Measurements from ENCODE around the gene NCK1. TPM values are rescaled to one million over a fixed set of nuclear protein-coding genes. Genes with fewer than 3 reads are reported as not detected.

NCK1 gene
- polyA plus RNA-seq, 3 donors, result 44.0 to 56.8 (median 56.4) TPM

DNA sequence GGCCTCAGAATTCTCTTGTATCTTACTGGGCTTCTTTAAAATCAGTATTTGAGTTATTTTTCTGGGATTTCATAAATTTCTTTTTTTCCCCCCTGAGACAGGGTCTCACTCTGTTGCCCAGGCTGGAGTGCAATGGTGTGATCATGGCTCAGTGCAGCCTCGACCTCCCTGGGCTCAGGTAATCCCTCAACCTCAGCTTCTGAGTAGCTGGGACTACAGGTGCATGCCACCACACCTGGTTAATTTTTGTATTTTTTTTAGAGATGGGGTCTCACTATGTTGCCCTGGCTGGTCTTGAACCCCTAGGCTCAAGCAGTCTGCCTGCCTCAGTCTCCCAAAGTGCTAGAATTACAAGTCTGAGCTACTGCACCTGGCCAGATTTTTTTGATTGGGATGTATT lies 43.5 kb downstream of the NCK1 start:
- no peak for DNase-seq (ENCODE audit: low read depth in 3 of 3, low spot score in 2 of 3)

DNA sequence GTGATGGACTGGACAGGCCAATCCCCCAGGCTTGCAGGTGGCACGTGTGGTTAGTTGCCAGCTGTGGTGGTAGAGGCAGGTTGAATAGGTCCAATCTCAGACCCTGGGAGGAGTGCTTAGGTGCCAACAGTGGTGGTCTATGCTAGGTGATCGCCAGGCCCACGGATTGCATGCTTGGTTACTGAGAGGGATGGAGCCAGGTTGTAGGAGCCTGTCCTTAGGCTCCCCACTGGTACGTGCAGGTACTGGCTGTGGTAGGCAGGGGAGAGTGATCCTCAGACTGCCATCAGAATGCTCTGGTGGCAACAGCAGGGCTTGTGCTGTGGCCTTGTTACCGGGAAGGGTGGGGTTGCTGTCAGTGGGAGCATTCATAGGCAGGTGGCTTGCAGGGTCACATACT lies 44.7 kb downstream of the NCK1 start:
- DNase-seq (ENCODE audit: low read depth in 3 of 3, low spot score in 2 of 3), result no peak

DNA sequence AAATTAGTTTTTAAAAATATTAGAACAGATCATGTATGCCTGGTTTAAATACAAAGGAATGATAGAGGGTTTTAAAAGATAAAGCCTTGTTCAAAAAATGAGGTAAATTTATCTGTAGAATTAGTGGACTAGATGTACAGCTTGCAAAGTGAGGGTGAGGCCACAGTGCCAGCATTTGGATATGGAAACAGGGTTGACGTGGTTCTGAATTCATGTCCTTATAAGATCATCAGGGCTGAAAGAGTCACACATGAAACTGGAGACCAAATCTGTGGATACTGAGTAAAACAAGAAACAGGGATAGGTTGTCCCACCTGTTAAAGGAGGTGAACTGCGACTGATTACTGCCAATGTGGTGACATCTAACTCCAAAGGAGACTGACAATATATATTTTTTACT lies 46.3 kb downstream of the NCK1 start:
- DNase-seq (ENCODE audit: low read depth in 3 of 3, low spot score in 2 of 3), result no peak

DNA sequence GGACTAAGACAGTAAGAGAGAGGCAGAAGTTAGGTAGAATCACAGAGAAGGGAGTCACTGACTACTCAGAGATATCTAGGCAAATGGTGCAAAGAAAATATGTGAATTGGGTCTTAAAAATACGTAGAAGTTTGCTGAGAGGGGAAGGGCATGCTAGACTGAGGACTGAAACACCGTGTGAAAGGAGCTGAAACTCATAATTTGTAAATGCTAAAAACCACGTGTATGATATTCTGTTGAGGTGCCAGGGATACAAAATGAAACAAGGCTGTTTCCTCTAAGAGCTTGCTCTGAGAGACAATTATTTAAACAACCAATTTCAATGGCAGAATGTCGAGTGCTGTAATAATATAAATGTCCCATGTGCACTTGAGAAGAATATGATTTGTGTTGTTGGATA lies 47.2 kb downstream of the NCK1 start:
- DNase-seq (ENCODE audit: low read depth in 3 of 3, low spot score in 2 of 3), result no peak

DNA sequence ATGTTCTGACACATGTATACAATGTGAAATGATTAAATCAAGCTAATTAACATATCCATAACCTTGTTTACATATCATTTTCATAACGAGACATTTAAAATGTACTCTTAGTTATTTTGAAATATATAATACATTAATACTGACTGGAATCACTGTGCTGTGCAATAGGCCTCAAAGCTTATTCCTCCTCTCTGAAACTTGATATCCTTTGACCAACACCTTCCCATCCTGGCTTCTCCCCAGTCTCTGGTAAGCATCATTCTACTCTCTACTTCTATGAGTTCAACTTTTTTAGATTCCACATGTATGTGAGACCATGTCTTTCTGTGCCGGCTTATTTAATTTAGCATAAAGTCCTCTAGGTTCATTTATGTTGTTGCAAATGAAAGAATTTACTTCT lies 48.7 kb downstream of the NCK1 start:
- DNase-seq (ENCODE audit: low read depth in 3 of 3, low spot score in 2 of 3), result no peak

DNA sequence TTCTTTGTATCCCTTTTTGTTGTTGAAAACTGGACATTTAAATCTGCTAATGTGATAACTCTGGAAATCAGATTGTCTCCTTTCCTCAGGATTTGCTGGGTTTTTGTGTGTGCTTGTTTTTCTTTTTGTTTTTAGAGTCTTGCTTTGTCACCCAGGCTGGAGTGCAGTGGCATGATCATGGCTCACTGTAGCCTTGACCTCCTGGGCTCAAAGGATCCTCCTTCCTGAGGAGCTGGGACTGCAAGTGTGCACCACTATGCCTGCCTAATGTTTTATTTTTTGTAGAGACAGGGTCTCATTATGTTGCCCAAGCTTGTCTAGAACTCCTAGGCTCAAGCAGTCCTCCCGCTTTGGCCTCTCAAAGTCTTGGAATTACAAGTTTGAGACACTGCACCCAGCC lies 51.2 kb downstream of the NCK1 start:
- DNase-seq (ENCODE audit: low read depth in 3 of 3, low spot score in 2 of 3), result no peak

DNA sequence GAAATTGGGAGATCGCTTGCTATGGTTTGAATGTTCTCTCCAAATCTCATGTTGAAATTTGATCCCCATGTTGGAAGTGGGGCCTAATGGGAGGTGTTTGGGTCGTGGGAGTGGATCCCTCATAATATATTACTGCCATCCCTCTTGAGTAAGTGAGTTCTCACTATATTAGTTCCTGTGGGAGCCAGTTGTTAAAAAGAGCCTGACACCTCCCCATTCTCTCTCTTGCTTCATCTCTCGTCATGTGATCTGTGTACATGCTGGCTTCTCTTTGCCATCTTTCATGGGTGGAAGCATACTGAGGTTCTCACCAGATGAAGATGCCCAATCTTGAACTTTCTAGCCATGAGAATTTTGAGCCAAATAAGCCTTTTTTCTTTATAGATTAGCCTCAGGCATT lies 52.7 kb downstream of the NCK1 start:
- no peak for DNase-seq (ENCODE audit: low read depth in 3 of 3, low spot score in 2 of 3)

DNA sequence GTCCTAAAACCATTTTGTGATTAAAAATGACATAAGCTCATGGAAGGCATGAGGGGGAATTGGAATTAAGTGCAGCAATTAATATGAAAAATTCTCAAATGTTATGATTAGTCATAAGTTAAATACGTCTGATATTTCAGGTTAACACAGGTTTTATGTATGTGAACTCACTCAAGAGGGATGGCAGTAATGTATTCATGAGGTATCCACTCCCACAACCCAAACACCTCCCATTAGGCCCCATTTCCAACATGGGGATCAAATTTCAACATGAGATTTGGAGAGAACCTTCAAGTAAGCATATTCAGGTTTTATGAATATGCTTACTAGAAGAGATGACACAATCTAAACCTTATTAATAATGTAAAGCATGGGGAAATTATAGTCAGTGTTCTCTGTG lies 54.2 kb downstream of the NCK1 start:
- DNase-seq (ENCODE audit: low read depth in 3 of 3, low spot score in 2 of 3), result no peak

DNA sequence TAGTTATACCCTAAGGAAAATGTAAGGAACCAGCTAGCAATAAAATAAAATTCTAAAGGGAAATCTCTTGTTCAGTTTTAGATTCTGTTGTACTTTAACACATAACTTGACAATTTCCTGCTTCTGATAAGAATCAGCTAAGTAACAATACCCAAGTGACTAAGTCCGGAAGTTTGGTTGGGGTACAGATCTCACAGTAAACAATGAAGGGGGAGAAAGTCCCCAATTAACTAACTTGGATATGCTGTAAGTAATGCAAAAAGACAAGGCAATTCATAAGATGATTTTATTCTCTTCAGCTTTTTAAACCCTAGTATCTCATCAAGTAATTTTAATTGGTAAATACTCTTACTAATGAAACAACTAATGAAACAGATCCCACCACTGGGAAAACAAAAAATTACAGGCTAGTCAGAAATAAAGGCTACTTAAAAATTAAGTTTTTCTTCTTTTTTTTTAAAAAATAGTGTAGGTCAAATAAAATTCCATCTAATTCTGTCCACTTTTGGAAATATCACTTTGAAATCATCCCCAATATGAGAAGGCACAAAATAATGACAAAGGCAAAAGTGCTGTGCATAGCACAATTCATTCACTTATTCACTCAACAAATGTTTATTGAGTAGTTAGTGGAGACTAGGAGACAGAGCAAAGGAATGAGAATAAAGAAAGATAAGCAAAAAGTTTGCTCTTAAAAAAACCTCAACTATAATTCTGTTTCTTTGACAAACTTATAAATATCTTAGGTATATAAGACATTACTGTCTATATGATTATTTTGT lies 58.0 kb downstream of the NCK1 start:
- DNase-seq (ENCODE audit: low read depth in 3 of 3, low spot score in 2 of 3), result no peak

DNA sequence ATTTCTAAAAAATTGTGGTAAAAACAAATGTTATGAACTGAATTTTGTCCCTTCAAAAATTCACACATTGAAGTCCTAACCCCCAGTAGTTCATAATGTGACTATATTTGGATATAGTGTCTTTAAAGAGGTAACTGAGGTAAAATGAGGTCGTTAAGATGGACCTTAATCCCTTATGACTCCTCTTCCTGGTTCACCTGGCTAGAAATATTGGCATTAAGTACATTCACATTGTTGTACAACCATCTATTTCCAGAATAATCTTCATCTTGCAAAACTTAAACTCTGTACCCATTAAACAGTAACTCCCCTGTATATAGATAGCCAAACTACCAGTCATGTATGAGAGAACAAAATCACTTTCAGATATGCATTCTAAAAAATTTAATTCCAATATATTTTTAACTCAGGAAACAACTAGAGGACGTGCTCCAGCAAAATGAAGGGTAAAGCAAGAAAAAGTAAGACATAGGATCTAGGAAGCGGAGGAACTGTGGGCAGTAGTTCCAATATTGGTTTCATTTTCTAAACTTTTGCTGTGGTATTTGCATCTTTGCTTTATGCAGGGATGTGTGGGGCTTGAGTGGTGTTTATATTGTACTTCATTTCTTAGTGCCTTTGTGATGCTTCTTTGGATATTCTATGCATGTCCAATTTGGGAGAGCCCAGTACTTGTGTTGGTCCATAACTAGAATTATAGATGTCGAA lies 59.0 kb downstream of the NCK1 start:
- DNase-seq (ENCODE audit: low read depth in 3 of 3, low spot score in 2 of 3), result no peak

DNA sequence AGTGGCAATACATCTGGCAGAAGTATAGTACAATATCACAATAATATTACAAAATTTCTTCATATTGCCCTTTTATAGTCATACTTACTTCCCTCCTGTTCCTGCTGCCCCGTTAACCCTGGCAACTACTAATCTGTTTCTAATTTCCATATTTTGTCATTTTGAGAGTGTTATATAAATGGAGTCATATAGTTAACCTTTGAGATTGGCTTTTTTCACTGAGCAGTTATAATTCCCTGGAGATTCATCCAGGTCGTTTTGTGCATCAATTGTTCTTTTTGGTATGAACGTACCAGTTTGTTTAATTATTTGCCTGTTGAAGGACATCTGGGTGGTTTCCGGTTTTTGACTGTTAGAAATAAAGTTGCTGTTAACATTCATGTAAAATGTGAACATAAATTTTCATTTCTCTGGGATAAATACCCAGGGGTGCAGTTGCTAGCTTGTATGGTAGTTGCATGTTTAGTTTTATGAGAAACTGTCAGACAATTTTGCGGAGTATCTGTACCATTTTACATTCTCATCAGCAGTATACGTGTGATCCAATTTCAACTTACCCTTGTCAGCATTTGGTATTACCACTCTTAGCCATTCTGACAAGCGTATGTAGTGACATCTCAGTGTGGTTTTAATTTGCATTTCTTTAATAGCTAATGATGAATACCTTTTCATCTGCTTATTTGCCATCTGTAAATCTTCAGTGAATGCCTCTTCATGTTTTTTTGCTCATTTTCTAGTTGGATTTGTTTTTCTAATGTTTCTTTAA lies 63.6 kb downstream of the NCK1 start:
- DNase-seq (ENCODE audit: low read depth in 3 of 3, low spot score in 2 of 3), result no peak

DNA sequence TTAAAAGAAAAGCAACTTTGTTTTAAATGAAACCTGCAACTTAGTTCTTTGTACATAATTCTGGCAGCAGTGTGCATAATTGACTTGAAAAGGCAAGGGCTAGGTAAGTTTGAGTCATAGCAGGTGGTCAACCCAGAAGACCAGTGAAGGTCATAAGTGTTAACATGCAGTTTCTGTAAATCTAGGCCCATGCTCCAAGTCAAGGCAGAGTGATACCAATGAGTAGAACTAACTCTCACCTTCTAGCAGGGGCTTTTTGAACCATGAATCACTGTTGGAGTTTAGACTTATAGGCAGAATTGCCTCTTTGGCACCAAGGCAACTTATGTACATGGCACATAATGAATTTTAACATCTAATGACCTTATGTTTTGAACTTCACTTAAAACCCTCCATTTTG lies 66.2 kb downstream of the NCK1 start:
- DNase-seq (ENCODE audit: low read depth in 3 of 3, low spot score in 2 of 3), result no peak

DNA sequence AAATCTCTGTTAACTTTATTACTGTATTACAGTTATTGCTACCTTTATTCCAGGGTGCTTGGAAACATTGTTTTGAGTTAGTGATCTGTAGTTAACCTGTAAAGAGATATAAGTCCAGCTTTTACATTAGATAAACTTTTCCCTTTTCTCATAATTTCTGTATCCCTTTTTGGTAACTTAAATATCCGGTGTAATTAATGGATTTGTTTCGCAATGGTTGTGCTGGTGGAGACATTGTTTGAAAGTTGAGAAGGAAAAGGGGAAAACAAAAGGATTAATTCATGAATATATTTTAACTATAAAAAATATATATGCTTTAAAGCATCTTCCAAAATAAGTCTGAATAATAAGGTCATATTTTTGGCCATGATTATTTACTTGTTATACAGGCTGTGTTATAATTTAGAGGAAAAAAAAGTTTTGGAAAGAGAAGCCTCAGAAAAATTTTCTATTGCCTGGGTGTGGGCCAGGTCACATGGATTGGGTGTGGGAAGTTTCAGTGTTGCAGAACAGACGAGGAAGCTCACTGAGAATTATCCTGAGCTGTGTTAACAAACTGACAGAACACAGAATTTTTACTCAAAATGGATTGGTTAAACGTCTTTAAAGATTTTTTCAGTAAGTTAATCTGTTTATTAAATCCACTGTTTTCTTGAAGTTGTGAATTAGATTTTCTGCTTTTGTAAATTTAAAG lies 68.1 kb downstream of the NCK1 start:
- no peak for DNase-seq (ENCODE audit: low read depth in 3 of 3, low spot score in 2 of 3)

DNA sequence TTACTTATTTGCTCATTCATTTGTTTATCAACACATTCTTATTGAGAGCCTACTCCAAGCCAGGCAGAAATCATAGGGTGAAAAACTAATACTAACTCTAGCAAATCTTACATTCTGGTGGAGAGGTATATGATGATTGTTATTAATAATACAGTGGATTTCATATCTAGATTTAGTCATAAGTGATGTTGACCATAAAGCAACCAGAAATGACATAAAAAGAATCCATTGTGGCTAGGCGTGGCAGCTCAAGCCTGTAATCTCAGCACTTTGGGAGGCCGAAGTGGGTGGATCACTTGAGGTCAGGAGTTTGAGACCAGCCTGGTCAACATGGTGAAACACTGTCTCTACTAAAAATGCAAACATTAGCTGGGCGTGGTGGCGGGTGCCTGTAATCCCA lies 69.6 kb downstream of the NCK1 start:
- DNase-seq (ENCODE audit: low read depth in 3 of 3, low spot score in 2 of 3), result no peak

DNA sequence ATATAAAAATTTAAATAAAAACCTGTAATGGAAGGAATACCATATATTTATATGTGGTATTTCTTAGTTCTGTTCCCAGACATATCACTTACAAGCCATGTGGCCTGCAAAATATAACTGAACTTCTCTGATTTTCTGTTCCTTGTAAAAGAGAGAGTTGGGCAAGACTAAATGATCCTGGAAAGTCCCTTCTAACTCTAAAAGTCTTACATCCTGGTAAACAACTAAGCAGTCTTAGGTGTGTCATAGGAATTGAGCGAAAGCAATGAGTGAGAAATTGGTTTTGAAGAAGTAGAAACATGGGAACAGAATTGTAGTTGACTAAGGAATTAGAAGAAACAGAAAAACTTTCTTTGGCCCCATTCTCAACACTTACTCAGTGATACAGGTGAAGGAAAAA lies 70.5 kb downstream of the NCK1 start:
- no peak for DNase-seq (ENCODE audit: low read depth in 3 of 3, low spot score in 2 of 3)

DNA sequence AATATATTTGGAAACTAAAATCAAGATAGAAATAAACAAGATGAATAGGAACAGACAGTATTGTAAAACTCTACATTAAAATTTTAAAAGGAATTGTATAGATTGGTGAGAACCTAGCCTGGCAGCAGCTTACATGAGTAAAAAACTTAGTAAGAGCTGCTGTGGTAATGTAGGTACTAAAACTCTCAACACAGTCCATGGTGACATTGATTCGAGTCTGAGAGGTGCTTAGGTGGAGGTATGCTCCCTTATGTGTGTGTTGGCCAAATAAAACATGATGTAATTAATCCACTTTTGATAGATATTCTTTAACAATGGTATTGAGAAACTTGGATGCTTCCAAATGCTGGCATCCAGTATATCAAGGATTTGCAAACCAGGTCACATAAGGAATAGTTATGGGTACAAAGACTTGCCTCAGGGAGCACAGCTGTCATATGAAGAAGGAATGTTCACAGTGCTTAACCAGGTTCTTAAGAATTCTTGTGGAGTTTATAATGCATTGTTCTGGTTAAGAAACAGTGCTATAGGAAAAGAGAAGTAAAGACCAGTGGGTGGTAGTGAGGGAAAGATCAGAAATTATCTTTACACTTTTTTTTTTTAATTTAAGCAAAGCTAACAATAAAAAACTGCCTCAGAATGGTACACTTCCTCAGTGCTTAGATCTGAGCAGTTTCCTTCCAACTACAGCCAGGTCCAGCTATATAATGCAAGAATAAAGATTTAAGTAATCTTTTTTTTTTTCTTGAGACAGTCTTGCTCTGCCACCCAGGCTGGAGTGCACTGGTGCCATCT lies 71.2 kb downstream of the NCK1 start:
- no peak for DNase-seq (ENCODE audit: low read depth in 3 of 3, low spot score in 2 of 3)

DNA sequence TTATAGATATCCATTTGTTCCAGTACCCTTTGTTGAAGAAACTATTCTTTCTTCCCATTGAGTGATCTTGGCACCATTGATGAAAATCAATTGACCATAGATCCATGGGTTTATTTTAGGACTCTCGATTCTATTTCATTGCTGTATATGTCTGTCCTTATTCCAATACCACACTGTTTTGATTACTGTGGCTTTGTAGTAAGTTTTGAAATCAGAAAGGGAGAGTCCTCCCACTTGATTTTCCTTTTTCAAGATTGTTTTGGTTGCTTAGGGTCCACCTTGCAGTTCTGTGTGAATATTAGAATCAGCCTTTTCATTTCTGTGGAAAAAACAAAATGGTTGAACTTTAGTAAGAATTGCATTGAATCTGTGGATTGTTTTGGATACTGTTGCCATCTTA lies 75.2 kb downstream of the NCK1 start:
- DNase-seq (ENCODE audit: low read depth in 3 of 3, low spot score in 2 of 3), result no peak

DNA sequence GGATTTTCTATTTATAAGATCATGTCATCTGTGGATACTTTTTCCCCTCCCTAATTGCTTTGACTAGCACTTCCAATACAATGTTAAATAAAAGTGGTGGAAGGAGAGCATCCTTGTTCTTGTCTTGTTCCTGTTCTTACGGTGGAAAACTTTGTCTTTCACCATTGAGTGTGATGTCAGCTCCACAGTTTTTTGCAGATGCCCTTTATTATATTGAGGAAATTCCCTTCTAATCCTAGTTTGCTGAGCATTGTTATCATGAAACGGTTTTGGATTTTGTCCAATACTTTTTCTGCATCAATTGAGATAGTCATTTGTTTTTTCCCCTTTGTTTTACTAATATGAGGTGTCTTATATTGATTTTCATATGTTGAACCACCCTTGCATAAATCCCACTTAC lies 75.8 kb downstream of the NCK1 start:
- no peak for DNase-seq (ENCODE audit: low read depth in 3 of 3, low spot score in 2 of 3)

DNA sequence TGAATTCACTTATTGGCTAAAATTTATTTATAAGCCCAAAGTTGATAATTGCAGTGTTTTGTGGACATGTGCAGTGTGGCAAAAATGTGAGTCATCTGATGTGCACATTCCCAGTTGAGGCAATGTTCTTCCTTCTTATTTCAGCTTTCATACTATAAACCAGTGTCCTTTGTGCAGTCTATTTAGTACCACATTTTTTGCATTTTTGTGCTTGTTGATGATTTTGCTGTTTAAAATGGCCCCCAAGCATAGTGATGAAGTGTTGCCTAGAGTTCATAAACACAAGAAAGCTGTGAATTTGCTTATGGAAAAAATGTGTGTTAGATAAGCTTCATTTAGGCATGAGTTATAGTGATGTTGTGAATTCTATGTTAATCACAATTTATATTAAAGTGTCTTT lies 76.3 kb downstream of the NCK1 start:
- DNase-seq (ENCODE audit: low read depth in 3 of 3, low spot score in 2 of 3), result no peak

DNA sequence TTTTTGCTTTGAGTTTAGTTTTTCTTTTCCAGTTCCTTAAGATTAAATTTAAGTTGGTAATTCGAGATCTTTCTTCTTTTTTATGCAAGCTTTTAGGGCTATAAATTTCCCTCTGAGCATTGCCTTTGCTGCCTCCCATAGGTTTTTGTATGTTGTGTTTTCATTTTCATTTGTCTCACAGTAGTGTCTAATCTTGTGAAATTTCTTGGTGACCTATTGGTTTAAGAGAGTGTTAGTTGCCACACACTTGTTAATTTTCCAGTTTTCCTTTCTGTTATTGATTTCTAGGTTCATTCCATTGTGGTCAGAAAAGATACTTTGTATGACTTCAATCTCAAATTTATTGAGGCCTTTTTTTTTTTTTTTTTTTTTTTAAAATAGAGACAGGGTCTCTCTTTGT lies 77.5 kb downstream of the NCK1 start:
- no peak for DNase-seq (ENCODE audit: low read depth in 3 of 3, low spot score in 2 of 3)

Measured in right renal cortex interstitium (tissue), 3 donors.